Smooth muscle cell (in vitro differentiated cells): ENCODE measurements around the gene C1orf159. TPM values are rescaled to one million over a fixed set of nuclear protein-coding genes. Genes with fewer than 3 reads are reported as not detected.

Experiments
- DNase-seq: peaks from one replicate; lab custom pipeline; 2025; ENCODE audit not compliant: unreplicated experiment; lab: John Stamatoyannopoulos, UW
- H2AFZ ChIP-seq: fragments of 200-600 bp; sonication (generic); 2 replicates; pipeline ENCODE4 v1.6.0; 2016; ENCODE audit warnings: antibody characterized with exemption, low read depth, mild to moderate bottlenecking
- H3F3A ChIP-seq: fragments of 200-600 bp; sonication (generic); 2 replicates; pipeline ENCODE4 v1.6.0; 2017; ENCODE audit warnings: antibody characterized with exemption, low read depth
- H3K27ac ChIP-seq: fragments of 200-600 bp; sonication (generic); 2 replicates; pipeline ENCODE4 v1.5.1; 2016; ENCODE audit warnings: low read depth, mild to moderate bottlenecking
- H3K27me3 ChIP-seq: fragments of 200-600 bp; sonication (generic); 2 replicates; pipeline ENCODE4 v1.6.1; 2016; ENCODE audit warnings: low read depth, mild to moderate bottlenecking
- H3K36me3 ChIP-seq: fragments of 200-600 bp; sonication (generic); 2 replicates; pipeline ENCODE4 v1.5.1; 2016; ENCODE audit warnings: low read depth
- H3K4me1 ChIP-seq: fragments of 200-600 bp; sonication (generic); 2 replicates; pipeline ENCODE4 v1.5.1; 2016; ENCODE audit warnings: low read depth
- H3K4me2 ChIP-seq: fragments of 200-600 bp; sonication (generic); 2 replicates; pipeline ENCODE4 v1.6.0; 2016; ENCODE audit warnings: mild to moderate bottlenecking
- H3K4me3 ChIP-seq: fragments of 200-600 bp; sonication (generic); 2 replicates; pipeline ENCODE4 v1.5.1; 2016; ENCODE audit warnings: mild to moderate bottlenecking
- H3K79me2 ChIP-seq: fragments of 200-600 bp; sonication (generic); 2 replicates; pipeline ENCODE4 v1.6.0; 2016; ENCODE audit warnings: low read depth, mild to moderate bottlenecking
- H3K9ac ChIP-seq: fragments of 200-600 bp; sonication (generic); 2 replicates; pipeline ENCODE4 v1.6.0; 2016; ENCODE audit warnings: low read depth
- H3K9me3 ChIP-seq: fragments of 200-600 bp; sonication (generic); replicated peaks from 2 replicates; pipeline ENCODE4 v1.5.1; 2016; ENCODE audit warnings: low read depth
- H4K20me1 ChIP-seq: fragments of 200-600 bp; sonication (generic); 2 replicates; pipeline ENCODE4 v1.6.0; 2016; ENCODE audit warnings: low read depth
- CTCF ChIP-seq: fragments of 200-600 bp; sonication (generic); IDR thresholded peaks from 2 replicates; pipeline ENCODE4 v1.5.1; 2017; ENCODE audit warnings: borderline replicate concordance, mild to moderate bottlenecking, antibody characterized with exemption; ENCODE audit not compliant: insufficient read depth, poor library complexity, severe bottlenecking
- WGBS: methylation state at CpG from one replicate; pipeline ENCODE4 v1.1.7; 2016; ENCODE audit warnings: low lambda C conversion rate; 5-methylcytosine and 5-hydroxymethylcytosine counted together
- polyA plus RNA-seq: library from polyadenylated mRNA; unstranded; fragments of >200 nt; fragmentation: Nextera tagmentation; extraction: Ambion mirVana; gene quantifications from 2 replicates; pipeline ENCODE4 v1.2.1, GENCODE V29; 2016
- total RNA-seq: library from RNA; depleted of rRNA; stranded (reverse); fragments of >200 nt; gene quantifications from 2 replicates; pipeline ENCODE4 v1.2.3, GENCODE V29; 2014

C1orf159 gene
- total and polyA plus RNA-seq, 2 experiments from 2014 or later, result 20.2 to 24.5 TPM

- H3K4me2 ChIP-seq, result no peak overlapping the region
- no peak overlapping the region for H3K4me3 ChIP-seq
- no peaks in the 10 kb centered on the region for H3K9me3 ChIP-seq
- H3K4me1 ChIP-seq, result no peaks in the 10 kb centered on the region
- no peak overlapping the region for H3K27ac ChIP-seq
- H3K9ac ChIP-seq, result no peak overlapping the region
- no peak for TF ChIP-seq CTCF
- no peak for DNase-seq
- WGBS, result 96% methylated on average over 14 of the region's 17 CpGs
- no peaks in the 10 kb centered on the region for H3K36me3 ChIP-seq
- H2AFZ ChIP-seq, result no peak overlapping the region
- H4K20me1 ChIP-seq, result no peaks in the 10 kb centered on the region
- H3K27me3 ChIP-seq, result no peaks in the 10 kb centered on the region
- H3K79me2 ChIP-seq, result no peaks in the 10 kb centered on the region
- H3F3A ChIP-seq, result no peaks in the 10 kb centered on the region
Observed at GRCh38 chr1:1086911-1087341, 29.0 kb downstream of the C1orf159 start.

GRCh38 chr1:1085911-1086841 is 29.7 kb downstream of the C1orf159 start:
- Histone ChIP-seq H3K36me3 (no peaks in the 10 kb centered on the region), H3K4me1 (no peaks in the 10 kb centered on the region), H3K4me2 (no peak overlapping the region), H4K20me1 (no peaks in the 10 kb centered on the region), H3K9me3 (no peaks in the 10 kb centered on the region), H3K79me2 (no peaks in the 10 kb centered on the region), H2AFZ (no peak overlapping the region), H3K27me3 (no peaks in the 10 kb centered on the region), H3K27ac (no peak overlapping the region), H3K4me3 (no peak overlapping the region), H3K9ac (no peak overlapping the region), H3F3A (no peaks in the 10 kb centered on the region)
- DNase-seq, result no peak
- no peak for TF ChIP-seq CTCF
- WGBS, result 95% methylated on average over 37 of the region's 38 CpGs

GRCh38 chr1:1085171-1085841 is 30.6 kb downstream of the C1orf159 start:
- no peaks in the 10 kb centered on the region for H3F3A ChIP-seq
- DNase-seq, result no peak
- 96% methylated on average over 28 of the region's 30 CpGs for WGBS
- H3K9ac ChIP-seq, result no peak overlapping the region
- H2AFZ ChIP-seq, result no peak overlapping the region
- H3K79me2 ChIP-seq, result no peaks in the 10 kb centered on the region
- no peak overlapping the region for H3K4me2 ChIP-seq
- TF ChIP-seq CTCF, result no peak
- H3K9me3 ChIP-seq, result no peaks in the 10 kb centered on the region
- no peaks in the 10 kb centered on the region for H4K20me1 ChIP-seq
- no peak overlapping the region for H3K27ac ChIP-seq
- H3K36me3 ChIP-seq, result no peaks in the 10 kb centered on the region
- no peaks in the 10 kb centered on the region for H3K4me1 ChIP-seq
- no peak overlapping the region for H3K4me3 ChIP-seq
- no peaks in the 10 kb centered on the region for H3K27me3 ChIP-seq
